ENCODE results near the gene IWS1.

GRCh38 chr2:127541809-127542208 lies 15.5 kb upstream of the IWS1 start:
- no peak for TF ChIP-seq POLR2A (IDR thresholded peaks at IDR 0.05; ENCODE audit: low read depth, low read length)
- no peak for TF ChIP-seq POLR2AphosphoS5 (IDR thresholded peaks at IDR 0.05; ENCODE audit: low read depth, low read length)

All from GM12892 (cell line).